NCI-H187 treated with DMSO at 0.1 percent for 48 hours (cell line): ENCODE measurements around the gene NPDC1.
"Not testable (repeated sequence)": the region's sequence is repeated elsewhere in the genome, so short reads cannot be mapped to it uniquely, and the experiment has no call there.

Source experiments
- DNase-seq: peaks from one replicate; lab custom pipeline; 2025; lab: John Stamatoyannopoulos, UW

The NPDC1 gene

GRCh38 chr9:137074657-137075274, 28.8 kb upstream of the NPDC1 start:
- no peak for DNase-seq

GRCh38 chr9:137073992-137074399, 28.0 kb upstream of the NPDC1 start:
- no peak for DNase-seq

DNA sequence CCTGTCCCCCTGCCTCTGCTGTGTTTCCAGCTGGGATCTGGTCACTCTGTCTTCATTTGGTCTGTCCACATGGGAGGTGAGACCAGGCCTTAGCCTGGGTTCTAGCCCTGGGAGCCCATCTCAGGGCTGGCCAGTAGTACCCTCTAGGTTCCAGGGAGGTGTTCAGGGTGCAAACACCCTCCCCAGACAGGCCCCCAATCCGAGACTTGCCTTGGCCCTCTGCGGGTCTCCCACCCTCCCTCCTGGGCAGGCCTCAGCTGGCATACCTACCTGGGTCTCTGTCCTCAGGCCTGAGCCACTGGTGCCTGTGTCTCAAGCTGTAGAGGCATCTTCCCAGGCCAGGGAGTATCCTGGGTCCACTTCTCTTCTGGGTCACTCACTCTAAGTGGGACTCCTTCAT, 25.3 kb upstream of the NPDC1 start:
- DNase-seq = no peak

DNA sequence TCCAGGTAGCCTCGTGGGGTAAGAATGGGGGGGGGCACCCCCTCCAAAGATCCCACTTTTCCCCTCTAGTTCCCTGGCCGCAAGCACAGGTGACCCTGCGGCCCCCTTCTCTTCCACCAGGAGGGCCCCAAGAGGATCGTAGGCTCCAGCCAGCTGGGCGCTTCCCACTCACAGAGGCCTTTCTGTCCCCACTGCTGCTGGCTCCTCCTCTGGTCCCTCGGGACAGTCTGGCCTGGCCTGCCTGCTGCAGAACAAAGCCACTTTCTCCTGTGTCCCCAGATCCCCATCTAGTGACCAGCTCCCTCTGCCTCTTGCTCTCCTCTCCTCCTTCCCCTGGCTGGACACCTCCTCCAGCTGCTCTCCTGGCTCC, 24.9 kb upstream of the NPDC1 start:
- DNase-seq = no peak

- peak; percentile 22 for DNase-seq
These were observed 24.4 kb upstream of the NPDC1 start, which contains the start of gene SAPCD2 for GRCh38 chr9:137070201-137070905. SAPCD2 (minus strand) TSS chr9:137070557; CDS start chr9:137070460, 97 bp downstream.

GRCh38 chr9:137069508-137070091, 23.6 kb upstream of the NPDC1 start:
- DNase-seq = no peak

DNA sequence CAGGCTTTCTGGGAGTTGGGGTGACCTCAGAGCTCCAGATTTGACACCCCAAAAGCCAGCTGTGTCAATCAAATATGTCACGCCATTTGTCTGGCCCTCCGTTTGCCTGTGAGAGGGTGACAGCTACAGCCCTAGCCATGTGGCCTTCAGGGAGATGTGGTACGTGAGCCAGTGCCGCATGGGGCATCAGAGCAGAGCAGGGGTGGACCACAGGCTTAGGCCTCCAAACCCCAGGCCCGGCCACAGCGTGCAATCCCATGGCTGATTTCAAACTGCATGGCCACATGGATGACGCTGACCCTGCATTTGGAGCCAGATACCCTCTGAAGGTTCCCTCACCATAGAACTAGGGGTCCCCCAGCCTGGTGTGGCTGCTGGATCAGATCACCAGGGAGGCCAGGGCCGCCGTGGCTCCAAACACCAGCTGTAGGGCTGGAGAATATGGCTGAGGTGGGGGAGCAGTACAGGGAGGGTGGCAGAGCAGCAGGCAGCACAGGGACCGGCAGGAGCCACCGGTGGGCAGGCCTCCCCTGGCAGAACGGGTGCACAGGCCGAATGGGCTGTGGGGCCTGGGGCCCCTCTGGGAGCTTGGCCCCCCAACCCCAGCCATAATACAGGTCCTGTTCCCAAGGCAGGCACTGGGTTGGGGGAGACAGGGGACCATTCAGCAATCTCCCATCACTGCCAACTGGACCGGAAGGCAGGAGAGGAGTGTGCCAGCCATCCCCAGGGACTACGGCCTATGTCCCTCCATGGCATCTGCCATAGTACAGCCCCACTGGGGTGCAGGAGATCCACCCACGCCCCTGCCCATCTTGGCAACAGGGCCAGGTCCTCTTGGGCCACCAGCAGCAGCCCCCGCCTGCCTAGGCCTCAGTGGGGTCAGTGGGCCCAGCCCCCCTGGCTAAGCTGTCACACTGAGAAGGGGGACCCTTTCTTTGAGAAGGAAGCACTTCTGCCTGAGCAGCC, 22.8 kb upstream of the NPDC1 start:
- no peak for DNase-seq

DNA sequence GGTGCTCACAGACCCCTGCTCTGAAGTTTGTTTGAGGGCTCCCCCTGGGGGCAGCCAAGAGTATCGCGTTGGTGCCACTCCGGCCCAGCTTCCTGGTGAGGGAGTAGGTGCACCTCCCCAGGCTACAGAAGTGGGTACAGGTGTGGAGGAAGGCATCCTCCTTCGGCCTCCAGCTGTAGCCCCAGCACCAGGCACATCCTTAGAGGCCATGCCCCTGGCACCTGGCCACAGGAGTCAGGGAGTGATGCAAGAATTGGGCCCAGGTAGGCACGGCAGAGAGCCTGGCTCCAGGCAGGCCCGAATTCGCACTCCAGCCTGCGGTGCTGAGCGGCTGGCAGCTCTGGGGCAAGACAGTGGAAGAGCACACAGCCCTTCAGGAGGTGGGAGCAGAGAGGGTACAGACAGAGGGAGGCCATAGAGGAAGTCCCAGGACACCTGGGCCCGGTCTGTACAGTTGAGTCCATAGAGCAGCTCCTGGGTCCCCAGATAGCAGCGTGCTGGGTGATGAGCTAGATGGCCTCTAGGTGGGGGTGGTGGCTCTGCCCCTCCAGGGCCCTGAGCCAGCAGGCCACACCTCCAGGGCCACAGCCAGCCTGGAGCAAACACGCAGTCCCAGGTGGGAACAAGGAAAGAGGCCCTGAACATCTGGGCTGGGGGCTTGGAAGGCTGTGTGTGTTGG, 22.0 kb upstream of the NPDC1 start:
- DNase-seq = peak; percentile 6

GRCh38 chr9:137066096-137066861, 20.3 kb upstream of the NPDC1 start:
- DNase-seq = no peak

DNA sequence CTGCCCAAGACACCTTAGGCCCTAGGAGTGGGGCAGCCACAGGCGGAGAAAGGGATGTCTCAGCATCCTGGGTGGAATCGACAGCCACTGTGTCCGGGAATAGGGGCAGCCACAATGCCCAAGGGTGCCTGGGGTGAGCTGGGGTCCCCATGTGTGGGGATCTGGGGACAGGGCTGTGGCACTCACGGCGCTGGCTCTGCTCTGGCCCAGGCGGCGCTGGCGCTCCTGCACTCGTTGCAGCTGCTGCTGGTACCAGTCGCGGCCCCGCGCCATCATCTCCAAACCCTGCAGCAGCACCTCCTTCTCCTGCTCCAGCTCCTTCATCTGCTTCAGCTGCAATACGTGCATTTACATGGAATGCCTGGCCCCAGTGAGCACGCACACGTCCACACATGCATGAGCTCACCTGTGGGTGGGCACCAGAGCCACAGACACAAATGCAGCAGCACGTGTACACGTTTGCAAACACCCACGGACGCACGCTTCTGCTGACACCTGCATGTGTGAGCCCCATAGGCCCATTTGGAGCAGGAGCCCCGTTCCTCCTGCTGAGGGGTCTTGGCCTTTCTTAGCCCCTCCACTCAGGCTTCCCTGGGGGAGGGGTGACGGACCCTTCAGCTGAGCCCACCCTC, 19.5 kb upstream of the NPDC1 start:
- DNase-seq = no peak

GRCh38 chr9:137064880-137065164, 18.8 kb upstream of the NPDC1 start:
- DNase-seq = no peak

DNA sequence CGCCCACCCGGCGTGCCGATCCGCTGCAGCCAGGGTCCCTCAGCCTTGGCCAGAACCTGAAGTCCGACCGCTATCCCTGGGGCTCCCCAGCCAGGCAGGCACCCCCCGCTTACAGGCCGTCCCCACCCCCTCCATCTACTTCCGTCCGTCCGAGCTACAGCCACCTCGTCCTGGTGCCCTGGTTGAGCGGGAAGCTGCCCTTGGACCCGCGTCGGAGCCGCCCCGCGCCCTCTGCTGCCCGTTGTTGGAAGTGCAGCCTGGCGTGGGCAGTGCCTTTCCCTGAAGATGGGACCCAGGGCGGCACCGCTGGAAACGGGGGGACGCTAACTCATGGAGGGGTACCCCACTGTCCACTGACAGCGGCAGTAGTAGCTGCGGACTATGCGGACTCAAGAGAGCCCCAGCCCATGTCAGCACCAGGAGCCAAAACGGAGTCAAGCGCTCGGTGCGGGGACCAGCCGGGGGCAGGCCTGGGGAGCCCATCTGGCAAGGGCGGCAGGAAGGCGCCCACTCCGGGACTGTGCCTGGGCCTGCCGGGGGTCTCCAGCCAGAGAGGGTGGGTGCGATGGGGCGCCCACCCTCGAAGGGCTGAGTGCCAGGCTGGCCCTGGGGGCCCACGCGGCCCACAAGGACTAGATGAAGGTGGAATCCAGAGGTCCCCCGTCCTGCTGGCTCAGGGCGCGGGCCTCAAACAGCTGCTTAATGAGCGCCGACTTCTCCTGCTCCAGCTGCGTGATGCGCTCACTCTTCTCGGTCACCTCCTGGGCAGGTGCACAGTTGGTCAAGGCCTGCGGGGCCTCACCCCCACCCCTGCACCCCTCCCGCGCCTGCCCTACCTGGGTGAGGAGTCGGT, 18.3 kb upstream of the NPDC1 start:
- DNase-seq = no peak

GRCh38 chr9:137063311-137064026, 17.5 kb upstream of the NPDC1 start:
- DNase-seq = no peak

DNA sequence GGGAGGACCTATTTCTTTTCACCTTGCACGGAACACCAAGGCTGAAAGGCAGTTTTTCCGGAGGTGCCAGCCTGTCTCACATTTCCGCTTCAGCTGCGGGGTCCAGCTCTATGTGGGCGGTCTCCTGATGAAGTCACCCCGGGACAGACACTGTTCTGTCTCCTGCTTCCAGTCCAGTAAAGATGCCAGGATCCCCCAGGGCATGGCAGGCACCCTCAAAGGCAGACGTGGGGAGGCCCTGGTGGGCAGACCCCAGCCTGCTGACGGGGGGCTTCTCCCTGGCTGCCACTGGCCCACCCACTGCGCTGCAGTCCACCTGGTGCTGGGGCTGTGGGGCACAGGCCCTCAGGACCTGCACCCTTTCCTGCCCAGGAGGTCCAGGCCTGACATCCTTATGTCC, 16.8 kb upstream of the NPDC1 start:
- not testable (repeated sequence) for DNase-seq

DNA sequence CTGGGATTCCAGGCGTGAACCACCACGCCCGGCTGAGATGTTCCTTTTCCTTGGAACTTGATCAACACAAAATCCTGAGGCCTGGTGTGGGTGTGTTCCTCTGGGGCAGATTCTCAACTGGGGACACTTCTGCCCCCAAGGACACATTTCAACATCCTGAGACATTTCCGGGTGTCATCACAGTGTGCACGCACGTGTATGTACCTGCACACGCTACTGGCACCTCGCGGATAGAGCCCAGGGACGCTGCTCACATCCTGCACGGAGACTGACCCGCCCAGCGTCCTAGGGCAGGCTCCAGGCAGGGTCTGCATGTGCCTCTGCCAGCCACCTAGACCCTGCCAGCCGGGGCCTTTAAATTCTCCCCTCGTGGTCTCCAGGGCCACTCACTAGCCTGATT, 16.4 kb upstream of the NPDC1 start:
- DNase-seq = no peak

DNA sequence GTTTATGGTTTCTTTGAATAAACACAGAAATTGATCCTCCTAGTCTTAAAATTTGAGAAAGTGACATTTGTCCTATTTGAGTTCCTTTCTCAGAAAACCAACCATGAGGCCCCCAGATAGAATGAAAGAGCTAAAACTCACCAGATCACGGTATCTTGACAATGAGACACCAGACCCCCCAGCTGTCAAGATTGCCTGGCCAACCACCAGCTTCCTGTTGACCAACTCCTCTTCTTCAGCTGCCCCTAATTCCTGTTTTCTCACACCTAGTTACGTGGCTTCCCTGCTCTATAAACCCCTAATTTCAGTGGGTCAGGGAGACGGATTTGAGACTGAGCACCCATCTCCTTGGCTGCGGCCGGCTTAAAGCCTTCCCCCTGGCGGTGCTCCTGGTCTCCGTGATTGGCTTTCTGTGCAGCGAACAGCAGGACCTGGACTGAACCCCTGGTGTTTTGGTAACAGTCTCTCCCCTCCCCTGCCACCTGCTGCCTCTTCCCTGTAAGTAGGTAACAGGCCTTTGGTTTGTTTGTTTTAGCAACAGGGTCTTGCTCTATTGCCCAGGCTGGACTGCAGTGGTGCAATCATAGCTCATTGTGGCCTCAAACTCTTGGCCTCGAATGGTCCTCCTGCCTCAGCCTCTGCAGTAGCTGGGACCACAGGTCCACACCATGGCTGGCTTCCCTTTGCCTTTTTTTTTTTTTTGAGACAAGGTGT, 12.7 kb upstream of the NPDC1 start:
- no peak for DNase-seq

- no peak for DNase-seq
These were observed 11.6 kb upstream of the NPDC1 start for GRCh38 chr9:137057545-137057944.

DNA sequence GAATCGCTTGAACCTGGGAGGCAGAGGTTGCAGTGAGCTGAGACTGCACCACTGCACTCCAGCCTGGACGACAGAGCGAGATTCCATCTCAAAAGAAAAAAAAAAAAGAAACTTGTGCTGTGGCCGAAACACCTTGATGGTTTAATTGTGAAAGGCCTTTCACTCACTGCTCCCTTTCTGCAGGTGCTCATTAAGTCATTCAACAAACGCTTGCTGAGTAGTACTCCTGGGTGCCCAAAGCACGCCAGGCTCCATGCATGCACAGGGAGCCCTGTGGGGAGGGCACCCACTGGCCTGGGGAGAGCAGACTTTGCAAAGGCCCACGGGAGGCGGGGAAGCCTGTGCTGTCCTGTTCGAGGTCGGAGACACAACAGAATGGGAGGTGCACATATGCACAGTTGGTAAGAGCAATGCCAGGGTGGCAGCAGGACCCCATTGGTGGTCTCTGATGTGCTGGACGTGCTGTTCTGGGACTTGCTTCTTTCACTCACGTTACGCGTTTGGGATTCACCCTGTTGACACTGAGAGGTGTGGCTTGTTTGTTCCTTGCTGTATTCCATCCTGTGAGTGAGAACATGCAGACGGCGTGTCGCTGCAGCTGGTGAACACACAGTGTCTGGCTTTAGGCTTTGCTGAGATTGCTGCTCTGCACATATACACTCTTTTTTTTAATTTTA, 10.9 kb upstream of the NPDC1 start:
- DNase-seq = no peak
